Measurements from ENCODE around the gene GMCL2. TPM values are rescaled to one million over a fixed set of nuclear protein-coding genes. Genes with fewer than 3 reads are reported as not detected.
A peak's percentile ranks its signal among the peaks of the same experiment; 100 is the strongest.

Gene GMCL2
- total and polyA plus RNA-seq, 11 donors = not detected

DNA sequence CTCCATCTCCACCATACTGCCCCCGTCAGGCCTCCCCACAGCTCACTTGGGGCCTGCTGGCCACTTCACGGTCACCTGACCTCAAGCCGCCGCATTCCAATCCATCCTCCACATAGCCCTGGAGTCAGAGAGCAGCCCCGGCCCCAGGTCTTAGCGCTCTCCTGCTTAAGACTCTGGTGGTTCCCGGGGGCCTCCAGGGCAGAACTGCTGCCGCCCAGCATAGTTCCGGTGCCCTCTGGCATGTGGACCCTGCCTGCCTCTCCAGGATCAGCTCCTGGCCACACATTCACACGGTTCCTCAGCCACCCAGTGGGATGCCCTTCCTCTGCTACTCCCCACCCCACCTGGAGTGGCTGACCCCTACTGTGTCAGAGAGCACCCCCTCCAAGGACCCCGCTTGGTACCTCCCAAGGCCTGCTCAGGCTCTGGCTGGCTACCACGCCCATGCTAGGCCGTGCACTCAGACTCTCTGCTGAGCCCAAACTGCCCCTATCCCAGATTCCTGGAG, 36.7 kb upstream of the GMCL2 start:
- Histone ChIP-seq H3K27ac (no peak overlapping the region), H3K36me3 (peaks cover 0 to 98% (median 52%) of the 10 kb centered on the region in 9 donors), H3K9me3 (no peaks in the 10 kb centered on the region), H3K27me3 (no peaks in the 10 kb centered on the region), H3K4me3 (no peak overlapping the region), H3K4me1 (peaks cover 0 to 17% (median 0%) of the 10 kb centered on the region in 12 donors)
- TF ChIP-seq, protein P1, sequence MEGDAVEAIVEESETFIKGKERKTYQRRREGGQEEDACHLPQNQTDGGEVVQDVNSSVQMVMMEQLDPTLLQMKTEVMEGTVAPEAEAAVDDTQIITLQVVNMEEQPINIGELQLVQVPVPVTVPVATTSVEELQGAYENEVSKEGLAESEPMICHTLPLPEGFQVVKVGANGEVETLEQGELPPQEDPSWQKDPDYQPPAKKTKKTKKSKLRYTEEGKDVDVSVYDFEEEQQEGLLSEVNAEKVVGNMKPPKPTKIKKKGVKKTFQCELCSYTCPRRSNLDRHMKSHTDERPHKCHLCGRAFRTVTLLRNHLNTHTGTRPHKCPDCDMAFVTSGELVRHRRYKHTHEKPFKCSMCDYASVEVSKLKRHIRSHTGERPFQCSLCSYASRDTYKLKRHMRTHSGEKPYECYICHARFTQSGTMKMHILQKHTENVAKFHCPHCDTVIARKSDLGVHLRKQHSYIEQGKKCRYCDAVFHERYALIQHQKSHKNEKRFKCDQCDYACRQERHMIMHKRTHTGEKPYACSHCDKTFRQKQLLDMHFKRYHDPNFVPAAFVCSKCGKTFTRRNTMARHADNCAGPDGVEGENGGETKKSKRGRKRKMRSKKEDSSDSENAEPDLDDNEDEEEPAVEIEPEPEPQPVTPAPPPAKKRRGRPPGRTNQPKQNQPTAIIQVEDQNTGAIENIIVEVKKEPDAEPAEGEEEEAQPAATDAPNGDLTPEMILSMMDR (IDR thresholded peaks at IDR 0.05) = no peak
- no peak for TF ChIP-seq POLR2A (IDR thresholded peaks at IDR 0.05)
- WGBS, 4 donors = 57 to 60% (median 59%) methylated on average over 13 of the region's 13 CpGs
- DNase-seq = peak in 1 of 5 donors; percentile 22
- intact Hi-C loops (cut with DNase I) = no loop called here
- ATAC-seq = peak in 3 of 4 donors; percentile 19 to 26 (median 23)

DNA sequence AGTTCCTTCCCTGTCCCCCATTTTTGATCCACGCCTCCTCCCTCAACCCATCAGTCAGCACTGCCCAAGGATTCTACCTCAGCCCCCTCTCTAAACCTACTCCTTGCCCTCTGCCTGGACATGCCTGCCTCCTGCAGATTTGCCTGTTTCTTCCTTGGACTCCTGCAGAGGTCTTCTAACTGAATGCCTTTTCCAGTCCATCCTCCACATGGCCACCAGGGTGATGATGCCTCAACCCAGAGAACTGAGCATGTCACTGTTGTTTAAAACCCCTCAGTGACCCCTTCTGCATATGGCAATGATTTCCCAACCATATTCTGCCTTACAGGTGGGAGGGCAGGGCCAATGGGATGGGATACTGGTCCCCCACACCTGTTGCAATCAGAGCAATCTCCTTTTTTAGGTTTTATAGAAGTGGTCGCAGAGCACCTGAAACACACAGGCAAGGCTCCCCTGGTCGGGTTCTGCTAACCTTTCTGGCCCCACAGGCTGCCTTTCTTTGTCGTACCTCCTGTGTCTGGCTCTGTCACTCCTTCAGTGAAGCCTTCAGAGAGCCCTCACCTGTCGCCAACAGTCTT, 36.1 kb upstream of the GMCL2 start:
- Histone ChIP-seq H3K9me3 (no peaks in the 10 kb centered on the region), H3K4me3 (no peak overlapping the region), H3K4me1 (peaks cover 0 to 17% (median 0%) of the 10 kb centered on the region in 12 donors), H3K27me3 (no peaks in the 10 kb centered on the region), H3K27ac (no peak overlapping the region), H3K36me3 (peaks cover 0 to 98% (median 52%) of the 10 kb centered on the region in 9 donors)
- TF ChIP-seq POLR2A (IDR thresholded peaks at IDR 0.05) = no peak
- TF ChIP-seq, protein P1 (IDR thresholded peaks at IDR 0.05) = no peak
- intact Hi-C loops (cut with DNase I) = no loop called here
- DNase-seq (peak in 1 of 5 donors; percentile 18), ATAC-seq (no peak)
- WGBS, 4 donors = 82 to 93% (median 90%) methylated on average over 5 of the region's 5 CpGs

DNA sequence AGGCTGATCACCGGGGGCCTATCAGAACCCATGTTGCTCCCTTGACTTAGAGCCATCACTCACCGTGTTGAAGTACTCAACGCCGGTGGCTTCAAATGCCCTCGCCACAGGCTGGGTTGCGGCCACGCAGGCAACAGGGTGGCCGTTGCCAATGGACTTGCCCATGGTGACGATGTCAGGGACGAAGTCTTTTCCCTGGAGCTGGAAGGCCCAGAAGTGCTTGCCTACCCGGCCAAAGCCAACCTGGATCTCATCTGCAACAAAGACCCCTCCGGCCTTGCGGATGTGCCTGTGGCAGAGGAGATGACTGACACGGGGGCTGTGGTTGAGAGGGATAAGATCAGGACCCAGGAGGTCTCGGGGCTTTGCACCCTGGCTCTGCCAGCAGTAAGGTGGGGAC, 35.1 kb upstream of the GMCL2 start:
- intact Hi-C loops (cut with DNase I) = no loop called here
- H3K4me3 ChIP-seq = no peak overlapping the region
- peaks cover 0 to 17% (median 0%) of the 10 kb centered on the region in 12 donors for H3K4me1 ChIP-seq
- TF ChIP-seq, protein P1 (IDR thresholded peaks at IDR 0.05) = no peak
- TF ChIP-seq POLR2A (IDR thresholded peaks at IDR 0.05) = no peak
- peaks cover 0 to 90% (median 47%) of the 10 kb centered on the region in 9 donors for H3K36me3 ChIP-seq
- DNase-seq (peak in 2 of 5 donors; percentile 13 to 19), ATAC-seq (no peak)
- H3K27me3 ChIP-seq = no peaks in the 10 kb centered on the region
- H3K27ac ChIP-seq = no peak overlapping the region
- no peaks in the 10 kb centered on the region for H3K9me3 ChIP-seq
- 94 to 97% (median 97%) methylated on average over 9 to 15 of the region's 15 CpGs for WGBS, 4 donors

DNA sequence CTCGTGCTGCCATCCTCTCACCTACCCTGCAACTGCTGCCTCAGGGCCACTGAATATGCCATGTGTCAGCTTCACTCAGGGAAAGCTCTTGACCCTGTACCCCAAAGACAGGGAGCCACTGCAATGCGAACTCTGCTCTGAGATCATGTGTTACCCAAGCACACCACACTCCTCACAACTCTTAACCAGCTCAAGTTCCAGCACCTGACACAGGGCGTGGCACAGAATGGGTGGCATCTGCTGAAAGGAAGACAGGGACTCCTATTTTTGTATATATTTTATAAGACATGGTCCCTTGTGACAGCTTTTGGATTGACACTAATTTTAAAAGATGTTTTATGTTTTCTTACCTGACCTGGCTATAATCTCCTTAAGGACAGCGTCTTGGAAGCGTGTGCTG, 34.7 kb upstream of the GMCL2 start:
- intact Hi-C loops (cut with DNase I) = no loop called here

More for the DNA sequence above, 34.7 kb upstream of the GMCL2 start:
- Histone ChIP-seq H3K4me1 (peaks cover 0 to 19% (median 0%) of the 10 kb centered on the region in 12 donors), H3K4me3 (no peak overlapping the region), H3K27ac (peak overlapping the region in 1 of 12 donors; percentile 27), H3K27me3 (no peaks in the 10 kb centered on the region), H3K9me3 (no peaks in the 10 kb centered on the region), H3K36me3 (peaks cover 0 to 89% (median 47%) of the 10 kb centered on the region in 9 donors)
- WGBS, 4 donors = 77 to 96% (median 86%) methylated on average over 4 to 5 of the region's 5 CpGs
- no peak for ATAC-seq
- DNase-seq = peak in 1 of 5 donors; percentile 10
- TF ChIP-seq, protein P1 (IDR thresholded peaks at IDR 0.05) = no peak
- TF ChIP-seq POLR2A (IDR thresholded peaks at IDR 0.05) = no peak
